HG02571 (cell line): ENCODE results near the gene CARHSP1.
"Not testable (repeated sequence)": the region's sequence is repeated elsewhere in the genome, so short reads cannot be mapped to it uniquely, and the experiment has no call there.

Source experiments
- ATAC-seq: cut with Tn5 transposase; IDR thresholded peaks from one replicate; pipeline ENCODE4 v1.9.1; 2021; ENCODE audit warnings: mild to moderate bottlenecking, moderate library complexity; ENCODE audit not compliant: unreplicated experiment

CARHSP1 gene

DNA sequence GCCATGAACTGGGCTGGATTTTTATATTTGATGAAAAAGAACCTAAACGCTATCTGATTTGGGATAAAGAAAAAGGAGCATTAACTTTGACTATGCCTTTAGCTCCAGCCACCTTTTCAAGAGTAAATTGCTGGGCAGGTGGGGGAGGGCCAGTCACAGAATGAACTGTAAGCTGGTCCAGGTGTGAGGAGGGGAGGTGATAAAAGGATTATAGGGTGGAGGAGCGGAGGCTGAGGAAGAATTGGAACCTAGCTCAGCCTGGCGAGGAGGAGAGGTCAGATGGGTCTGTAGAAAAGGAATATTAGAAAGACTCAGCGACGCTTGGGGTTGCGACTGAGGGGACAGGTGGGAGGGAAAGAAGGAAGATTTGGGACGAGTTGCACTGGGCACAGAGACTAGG lies 32.0 kb downstream of the CARHSP1 start:
- not testable (repeated sequence) for ATAC-seq

DNA sequence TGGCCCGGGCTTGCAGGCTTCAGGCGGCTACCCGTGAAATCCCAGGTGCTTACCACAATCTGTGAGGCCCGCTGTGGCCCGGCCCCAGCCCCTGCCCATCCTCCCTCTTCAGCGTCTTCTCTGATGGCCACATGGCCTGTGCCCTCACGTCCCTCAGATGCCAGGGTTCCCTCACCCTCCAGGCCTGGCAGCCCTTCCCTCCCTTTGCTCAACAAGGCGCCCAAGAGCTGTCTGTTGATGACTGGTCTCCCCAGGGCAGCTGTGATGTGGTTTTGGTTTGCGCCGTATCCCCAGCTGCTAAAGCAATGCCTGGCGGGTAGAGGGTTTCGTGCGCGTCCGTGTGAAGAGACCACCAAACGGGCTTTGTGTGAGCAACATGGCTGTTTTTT lies 36.1 kb downstream of the CARHSP1 start:
- ATAC-seq, result no peak

DNA sequence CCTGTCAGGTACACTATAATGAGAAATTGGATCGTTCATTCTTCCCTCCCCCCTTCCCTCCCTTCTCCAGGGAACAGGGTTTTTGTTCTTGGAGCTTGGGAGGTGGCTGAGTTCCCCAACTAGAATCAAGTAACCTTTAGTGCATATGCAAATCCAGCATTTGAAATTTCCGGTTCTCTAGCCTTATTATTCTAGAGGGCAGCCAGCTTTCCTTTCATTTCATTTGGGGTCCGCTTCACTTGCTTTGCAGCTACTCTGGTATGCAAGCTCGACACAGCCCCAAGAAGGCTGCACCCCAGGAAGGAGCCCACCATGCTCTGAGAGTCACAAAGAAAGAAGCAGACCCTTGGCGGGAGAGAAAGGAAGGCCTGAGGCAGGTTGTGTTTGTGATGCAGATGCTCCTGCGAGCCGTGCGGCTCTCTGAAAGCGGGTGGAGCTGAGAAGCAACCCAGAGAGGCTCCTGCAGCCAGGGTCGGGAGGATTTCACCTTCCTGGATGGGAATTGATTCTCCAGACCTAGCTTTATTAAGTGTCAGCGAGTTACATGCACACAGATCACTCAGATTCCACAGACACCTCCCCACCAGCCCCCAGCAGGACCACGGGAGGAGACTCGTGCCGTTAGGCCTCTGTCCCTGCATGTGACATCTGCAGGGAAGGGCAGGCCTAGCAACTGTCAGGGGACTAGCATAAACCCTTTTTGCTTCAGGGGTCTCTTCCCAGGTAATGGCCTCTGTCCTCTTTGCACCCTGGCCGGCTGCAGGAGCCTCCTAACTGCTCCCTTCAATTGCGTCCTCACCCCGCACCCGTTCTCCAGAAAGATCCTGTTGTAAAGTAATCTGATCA lies 36.7 kb downstream of the CARHSP1 start:
- no peak for ATAC-seq

DNA sequence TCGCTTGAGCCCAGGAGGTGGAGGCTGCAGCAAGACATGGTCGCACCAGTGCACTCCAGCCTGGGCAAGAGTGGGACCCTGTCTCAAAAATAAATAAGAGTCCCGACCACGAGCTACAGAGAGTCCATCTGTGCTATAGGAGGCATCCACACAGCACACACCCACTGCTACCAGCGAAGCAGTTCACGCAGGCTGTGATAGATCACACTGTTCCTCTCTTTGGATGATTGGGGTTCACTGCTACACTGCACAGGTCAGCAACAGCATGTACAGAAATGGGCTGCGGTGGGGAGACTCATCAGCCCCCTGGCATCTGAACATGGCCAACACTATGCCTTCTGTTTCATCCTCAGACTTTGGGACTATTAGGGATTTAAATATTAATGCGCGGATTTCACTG lies 37.4 kb downstream of the CARHSP1 start:
- no peak for ATAC-seq

DNA sequence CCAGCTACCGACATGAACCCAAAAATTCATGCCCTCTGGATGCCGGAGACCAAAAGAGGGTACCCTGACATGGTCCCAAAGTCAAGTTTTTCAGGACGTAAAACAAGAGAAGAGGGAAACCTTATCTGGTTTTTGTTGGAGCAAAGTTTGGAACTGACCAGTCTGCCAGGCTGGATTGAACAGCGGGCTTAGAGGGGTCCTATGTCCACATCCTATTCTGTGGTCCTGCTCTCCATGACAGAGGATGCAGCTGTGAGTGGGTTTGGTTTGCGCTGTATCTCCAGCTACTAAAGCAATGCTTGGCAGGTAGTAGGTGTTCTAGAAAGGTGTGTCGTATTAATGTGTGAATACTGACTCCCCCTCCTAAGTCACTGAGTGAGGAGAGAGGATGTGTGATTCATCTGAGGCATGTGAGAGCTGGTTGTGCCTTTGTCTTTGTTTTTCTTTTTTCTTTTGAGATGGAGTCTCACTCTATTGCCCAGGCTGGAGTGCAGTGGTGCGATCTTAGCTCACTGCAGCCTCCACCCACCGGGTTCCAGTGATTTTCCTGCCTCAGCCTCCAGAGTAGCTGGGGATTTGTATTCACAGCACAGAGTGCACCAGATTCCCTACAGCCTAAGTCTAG lies 40.2 kb downstream of the CARHSP1 start:
- no peak for ATAC-seq

DNA sequence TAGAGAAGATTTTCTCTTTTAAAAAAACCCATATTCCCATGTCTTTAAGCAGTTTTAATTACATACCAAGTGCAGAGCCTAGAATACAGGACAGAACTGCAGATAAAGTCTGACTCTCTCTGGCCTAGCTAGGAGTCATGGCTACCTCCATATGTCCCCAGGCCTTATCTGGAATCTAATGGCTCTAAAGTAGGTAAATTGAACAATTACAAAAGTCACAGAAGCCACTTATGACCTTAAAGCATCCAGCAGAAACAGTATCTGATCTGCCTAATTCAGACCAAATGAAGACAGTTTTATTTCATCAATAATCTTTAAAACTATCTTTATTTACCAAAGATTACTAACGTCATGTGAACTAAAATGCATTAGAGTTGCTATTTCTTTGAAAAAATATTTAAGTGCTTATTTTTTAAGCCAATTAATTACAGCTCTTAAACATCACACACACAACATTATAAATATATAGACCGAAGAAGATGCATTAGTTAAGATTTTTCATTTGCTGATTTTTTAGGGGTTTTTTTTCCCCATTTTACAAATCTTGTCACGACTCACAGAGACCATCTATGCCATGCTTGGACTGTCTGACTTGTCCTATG lies 42.4 kb downstream of the CARHSP1 start:
- no peak for ATAC-seq

DNA sequence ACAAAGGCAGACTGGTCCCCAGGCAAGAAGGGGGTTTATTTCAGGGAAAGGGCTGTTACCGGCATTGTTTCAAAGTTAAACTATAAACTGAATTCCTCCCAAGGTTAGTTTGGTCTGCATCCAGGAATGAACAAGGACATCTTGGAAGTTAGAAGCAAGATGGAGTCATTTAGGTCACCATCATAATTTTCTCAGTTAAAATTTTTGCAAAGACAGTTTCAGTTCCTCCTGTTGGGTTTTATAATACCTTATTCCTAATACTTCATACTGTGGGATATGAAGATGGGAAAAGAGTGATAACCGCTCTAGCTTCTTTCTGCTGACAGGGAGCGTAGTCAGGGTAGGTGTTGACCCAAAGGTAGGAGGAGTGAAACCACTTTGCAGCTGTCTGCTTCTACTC lies 46.4 kb downstream of the CARHSP1 start:
- ATAC-seq, result no peak

DNA sequence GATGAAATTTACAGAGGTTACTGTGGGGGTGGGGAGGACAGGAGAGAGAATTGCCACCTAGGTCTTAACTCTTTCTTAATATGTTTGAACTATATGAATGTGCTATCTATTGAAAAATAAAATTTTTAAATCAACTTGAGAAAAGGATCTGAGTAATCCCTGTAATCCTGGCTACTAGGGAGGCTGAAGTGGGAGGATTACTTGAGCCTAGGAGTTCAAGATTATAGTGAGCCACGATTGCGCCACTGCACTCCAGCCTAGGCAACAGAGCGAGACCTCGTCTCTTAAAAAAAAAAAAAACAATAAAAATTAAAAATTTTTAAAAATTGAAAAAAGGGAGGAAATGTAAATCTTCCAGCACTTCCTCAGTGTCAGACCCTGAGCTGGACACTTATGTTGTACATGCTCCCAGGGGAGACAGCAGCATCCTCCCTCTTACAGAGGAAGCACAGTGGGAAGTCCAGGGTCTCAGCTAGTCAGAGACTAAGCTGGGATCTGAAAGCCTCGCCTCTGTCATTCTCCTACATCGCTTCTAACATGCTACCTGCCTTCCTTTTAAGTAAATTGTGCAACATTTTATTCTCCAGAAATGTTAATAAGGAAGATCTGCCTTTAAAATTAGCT lies 49.3 kb downstream of the CARHSP1 start:
- ATAC-seq, result no peak

DNA sequence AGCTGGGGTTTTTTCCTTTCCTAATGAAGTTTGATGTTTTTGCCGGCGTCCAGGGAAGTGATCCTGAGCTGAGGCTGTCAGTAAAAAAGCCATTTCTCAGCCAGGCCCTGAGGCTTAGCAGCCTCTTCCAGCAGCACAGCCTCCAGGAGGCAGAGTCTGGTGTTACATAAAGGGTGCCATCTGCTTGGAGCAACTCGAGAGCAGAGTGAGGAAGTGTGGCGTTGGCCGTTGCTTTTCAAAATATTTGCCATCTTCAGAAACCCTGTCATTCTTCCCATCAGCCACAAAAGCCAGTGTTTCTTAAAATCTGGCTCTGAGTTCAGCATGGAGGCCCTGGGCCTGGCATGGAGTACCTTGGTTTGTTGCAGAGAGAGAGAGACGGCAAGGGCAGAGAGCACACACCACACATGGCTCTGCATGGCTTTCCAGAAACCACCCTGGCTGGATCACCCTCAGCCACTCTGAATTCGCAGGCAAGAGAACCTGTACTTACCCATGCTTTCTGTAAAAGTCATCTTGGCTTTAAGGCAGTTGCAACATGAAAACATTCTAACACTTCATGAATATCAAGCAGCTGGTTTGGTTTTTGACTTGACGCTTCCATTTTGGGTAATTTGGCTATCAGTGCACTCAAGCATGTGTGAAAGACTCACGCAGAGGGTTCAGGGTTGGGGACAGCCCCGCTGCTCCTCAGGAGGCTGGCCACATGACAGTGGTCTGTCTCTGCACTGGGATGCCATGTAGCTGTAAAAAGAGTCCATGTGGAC lies 50.1 kb downstream of the CARHSP1 start:
- peak; percentile 78 for ATAC-seq

DNA sequence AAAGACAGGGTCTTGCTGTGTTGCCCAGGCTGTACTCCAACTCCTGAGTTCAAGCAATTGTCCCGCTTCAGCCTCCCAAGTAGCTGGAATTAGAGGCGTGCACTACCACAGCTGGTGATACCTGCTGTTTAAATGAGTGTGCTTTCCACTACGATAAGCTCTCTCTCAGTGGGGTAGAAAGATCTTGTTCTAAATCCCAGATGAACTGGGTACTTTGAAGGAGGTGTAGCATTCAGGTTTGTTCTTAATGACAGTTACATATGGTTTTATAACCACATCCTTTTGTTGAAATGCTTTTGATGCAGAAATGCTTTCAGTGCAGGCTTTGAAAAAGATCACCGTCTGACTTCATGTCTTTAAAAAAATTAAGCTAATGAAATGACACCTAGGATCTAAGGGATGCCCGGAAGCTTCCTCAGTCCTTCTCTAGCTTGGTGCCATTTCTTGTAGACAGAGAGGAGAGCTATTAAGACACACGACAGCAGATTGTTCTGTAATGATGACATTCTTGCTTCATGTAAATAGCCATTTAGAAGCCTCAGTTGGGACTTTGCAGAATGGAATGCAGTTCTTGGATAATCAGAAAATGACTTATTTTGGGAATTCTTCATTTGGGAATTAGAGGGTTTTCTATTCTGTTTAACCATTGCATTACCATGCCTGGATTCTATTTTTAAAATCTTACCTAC lies 51.7 kb downstream of the CARHSP1 start:
- ATAC-seq, result no peak

DNA sequence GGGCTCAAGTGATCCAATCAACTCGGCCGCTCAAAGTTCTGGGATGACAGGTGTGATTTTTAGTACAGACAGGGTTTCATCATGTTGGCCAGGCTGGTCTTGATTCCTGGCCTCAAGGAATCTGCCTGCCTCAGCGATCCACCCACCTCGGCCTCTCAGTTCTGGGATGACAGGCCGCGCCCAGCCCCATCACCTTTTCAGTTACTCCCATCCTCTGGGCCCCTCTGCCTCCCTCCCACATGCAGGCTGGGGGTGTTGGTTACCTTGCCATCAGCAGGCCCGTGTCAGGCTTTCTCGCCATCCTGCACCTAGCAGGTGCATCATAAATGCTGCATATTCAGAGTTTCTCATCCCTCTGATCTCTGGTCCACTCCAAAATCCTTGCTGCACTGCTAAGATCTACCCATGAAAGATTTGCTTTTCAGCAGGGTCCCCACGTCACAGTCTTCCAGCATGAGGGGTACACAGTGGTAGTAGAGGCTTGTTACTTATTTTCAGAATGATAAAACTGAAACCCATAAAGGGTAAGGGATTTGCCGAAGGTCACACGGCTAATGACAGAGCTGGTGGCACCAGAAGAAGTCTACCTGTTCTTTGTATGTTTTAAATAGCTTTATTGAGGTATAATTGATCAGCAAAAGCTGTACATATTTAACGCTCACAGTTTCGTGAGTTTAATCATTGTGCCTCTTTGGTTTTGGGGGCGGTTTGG lies 54.6 kb downstream of the CARHSP1 start:
- no peak for ATAC-seq

DNA sequence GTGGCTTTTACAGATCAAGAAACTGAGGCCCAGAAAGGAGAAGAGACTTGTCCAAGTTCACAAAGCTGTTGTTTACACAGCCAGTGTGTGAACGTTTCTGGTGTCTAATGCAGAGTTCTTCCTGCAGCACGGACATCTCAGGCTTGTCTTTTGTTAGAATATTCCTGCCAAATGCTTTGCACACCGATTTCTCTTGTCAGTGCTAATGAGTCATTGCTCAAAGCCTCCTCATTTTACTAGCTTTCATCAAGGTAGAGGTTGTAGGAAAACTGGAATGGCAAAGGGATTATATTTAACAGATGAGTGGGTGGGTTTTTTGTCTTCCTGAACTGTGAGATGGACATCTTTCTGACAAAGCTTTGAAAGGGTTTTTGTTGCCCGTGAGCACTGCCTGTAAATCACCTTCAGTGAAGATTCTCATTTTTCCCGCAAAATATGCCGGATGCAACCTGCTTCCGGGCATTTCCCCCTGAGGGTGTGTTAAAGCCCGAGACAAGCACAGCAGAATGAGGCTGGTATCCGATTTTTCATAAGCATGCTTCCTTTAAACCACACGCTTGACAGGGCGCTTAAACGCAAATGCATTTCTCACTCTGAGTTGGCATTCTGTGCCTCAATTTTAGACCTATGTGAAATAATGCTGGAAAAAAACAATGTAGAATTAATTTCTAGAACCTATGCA lies 56.5 kb downstream of the CARHSP1 start:
- ATAC-seq, result no peak

DNA sequence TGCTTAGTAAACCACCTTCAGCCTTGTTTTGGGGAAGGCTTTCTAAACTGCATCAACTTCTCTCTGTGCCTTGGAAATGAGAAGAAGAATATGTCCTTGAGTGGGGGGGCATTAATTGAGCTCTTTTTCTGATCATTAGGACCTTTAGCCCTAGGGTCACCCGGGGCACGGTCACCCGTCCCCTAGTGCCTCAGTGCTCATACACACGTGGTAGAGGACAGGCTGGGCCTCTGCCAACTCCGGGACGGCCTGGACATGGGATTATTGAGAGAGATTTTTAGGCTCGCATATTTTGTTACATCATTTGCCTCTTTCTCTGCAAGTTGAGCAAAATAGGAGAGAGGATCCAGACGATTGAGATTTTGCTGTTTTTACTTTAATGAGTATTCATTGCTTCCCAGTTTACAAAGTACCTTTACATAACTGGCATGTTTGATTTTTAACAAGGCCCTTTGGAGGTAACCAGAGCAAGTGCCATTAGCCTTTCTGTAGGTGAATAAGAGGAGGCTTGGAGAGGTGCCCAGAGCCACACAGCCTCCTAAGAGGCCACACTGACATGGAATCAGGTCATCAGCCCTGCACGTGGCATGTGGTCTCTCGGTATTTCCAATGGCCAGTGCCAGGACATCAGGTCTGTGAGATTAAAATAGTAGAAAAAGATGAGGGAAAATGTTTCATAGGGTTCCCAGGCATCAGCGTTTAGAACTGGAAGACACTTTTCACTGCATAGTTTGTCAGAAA lies 60.0 kb downstream of the CARHSP1 start:
- ATAC-seq, result no peak

DNA sequence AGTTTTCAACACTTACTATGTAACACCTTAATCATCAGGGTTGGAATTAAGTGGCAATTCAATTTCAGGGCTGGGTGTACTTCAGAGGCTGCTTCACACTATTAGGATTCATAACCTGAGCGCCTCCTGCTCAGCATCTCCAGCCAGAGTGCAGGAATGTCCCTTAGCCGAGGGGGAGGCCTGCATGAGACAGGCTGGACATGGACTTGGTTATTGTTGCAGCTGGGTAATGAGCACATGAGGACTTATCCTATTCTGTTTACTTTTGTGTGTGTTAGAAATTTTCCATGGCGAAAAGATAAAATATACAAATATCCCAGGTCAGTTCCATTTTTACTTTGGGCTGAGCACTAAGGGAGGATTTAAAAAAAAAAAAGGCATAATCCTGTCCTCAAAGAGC lies 60.8 kb downstream of the CARHSP1 start:
- ATAC-seq, result no peak

DNA sequence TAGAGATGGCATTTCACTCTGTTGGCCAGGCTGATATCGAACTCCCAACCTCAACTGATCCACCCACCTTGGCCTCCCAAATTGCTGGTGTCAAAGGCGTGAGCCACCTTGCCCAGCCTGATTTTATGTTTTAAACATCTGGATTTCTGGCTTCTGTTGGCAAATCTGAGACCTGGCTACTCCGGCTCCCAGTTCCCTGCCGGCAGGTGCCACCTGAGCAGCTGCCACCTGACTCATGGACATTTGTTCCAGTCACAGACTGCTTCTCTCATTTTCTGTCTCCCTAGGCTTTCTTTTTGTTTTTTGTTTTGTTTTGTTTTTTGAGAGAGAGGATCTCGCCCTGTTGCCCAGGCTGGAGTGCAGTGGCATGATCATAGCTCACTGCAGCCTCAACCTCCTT lies 61.6 kb downstream of the CARHSP1 start:
- no peak for ATAC-seq

DNA sequence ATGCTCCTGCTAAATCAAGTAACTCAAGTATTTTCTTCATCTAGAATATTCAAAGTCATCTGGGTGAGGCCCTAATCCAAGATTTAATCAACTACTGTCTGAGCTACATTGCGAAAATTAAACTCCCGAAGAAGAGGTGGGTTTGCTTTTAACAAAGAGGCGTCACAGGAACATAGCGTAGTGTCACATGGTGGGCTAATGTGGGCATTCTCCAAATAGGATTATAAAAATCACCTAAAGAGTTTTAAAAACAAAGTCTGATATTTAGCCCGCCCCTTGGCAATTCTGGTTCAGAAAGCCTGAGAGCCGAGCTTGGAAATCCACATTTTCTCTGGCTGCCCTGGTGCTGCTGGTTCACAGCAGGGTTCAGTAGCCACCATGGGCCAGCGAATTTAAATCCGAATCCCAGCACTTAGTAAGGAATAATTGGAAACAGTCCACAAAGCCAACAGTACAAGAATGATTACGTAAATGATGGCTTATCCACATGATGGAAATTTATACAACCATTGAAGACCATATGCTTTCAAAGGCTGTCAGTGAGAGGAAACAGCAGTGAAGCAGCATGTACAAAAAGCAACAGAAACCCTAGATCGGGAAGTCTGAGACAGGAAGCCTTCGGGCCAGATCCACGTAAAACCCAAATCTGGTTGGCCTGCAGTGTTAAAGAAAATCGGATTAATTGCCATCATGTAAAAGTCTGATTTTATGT lies 62.4 kb downstream of the CARHSP1 start:
- ATAC-seq, result no peak

DNA sequence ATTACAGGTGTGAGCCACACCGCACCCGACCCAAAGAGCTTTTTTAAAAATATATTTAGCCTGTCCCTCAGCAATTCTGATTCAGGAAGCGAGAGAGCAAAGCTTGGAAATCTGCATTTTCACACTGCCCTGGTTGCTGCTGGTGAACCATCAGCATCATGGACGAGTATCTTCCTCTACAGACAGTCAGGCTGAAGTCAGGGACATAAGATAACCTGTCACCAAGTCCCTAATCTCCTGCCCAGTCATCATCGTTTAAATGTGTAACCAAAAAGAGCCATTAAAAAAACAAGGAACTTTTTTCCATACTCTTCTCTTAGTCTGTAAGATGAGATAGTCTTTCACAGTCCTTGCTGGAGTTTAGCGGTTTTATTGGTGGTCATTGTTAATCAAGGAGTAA lies 64.5 kb downstream of the CARHSP1 start:
- no peak for ATAC-seq

DNA sequence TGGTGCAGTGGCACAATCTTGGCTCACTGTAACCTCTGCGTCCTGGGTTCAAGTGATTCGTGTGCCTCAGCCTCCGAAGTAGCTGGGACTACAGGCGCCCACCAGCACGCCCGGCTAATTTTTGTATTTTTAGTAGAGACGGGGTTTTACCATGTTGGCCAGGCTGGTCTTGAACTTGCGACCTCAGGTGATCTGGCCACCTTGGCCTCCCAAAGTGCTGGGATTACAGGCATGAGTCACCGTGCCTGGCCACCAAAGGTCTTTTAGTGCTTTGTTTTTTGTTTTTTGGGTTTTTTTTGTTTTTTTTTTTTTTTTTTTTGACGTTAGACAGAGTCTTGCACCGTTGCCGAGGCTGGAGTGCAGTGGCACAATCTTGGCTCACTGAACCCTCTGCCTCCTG lies 65.1 kb downstream of the CARHSP1 start:
- not testable (repeated sequence) for ATAC-seq
